Left cardiac atrium (tissue), 4 donors: Measurements from ENCODE around the gene PBX1. TPM values are rescaled to one million over a fixed set of nuclear protein-coding genes. Genes with fewer than 3 reads are reported as not detected.
A peak's percentile ranks its signal among the peaks of the same experiment; 100 is the strongest.

Experiments
- ATAC-seq, 2 donors: fragments of 200-7000 bp; cut with Tn5 transposase; one replicate each; pipeline ENCODE4 v1.9.1; 2020; ENCODE audit warnings: mild to moderate bottlenecking in 2 of 2, moderate library complexity in 2 of 2
- DNase-seq: peaks from one replicate; pipeline ENCODE4 v3.0.0-alpha.2; 2020
- intact Hi-C, 2 donors: fragments of 100-400 bp; cut with DNase I; formaldehyde crosslinking; loops; one replicate each; pipeline versions ENCODE4 v1.14.1 to v1.15.1; 2022 to 2023
- total RNA-seq, 2 donors: library from RNA; stranded (reverse); fragmentation: NEBNext Ultra II Directional; extraction: Animal tissue kit (Norgen Biotek cat#: 25700); gene quantifications; one replicate each; pipeline ENCODE4 v1.2.1, GENCODE V29; 2021
- donor health status: DM: no; HTN: yes; CAD: no.
- donor health status: DM: no; HTN: yes; CAD: no; lungs with severe emphysema.
- donor health status: DM: yes; HTN: yes; CAD: no.
- donor health status: Dilated cardiomyopathy.

The PBX1 gene
- total RNA-seq, 2 donors from 2014 or later: 64.7 to 75.0 TPM

- no peak for DNase-seq
- intact Hi-C loops: no loop called here
- ATAC-seq: no peak
Observed at GRCh38 chr1:164771041-164771618, 212.1 kb downstream of the PBX1 start.

- no peak for DNase-seq
- intact Hi-C loops: no loop called here
- peak; percentile 16 to 35 for ATAC-seq
Observed at GRCh38 chr1:164771619-164772361, 212.8 kb downstream of the PBX1 start.

- DNase-seq (peak; percentile 71), ATAC-seq (peak; percentile 84 to 93)
- intact Hi-C loops: no loop called here
Observed at GRCh38 chr1:164772635-164773034, 213.7 kb downstream of the PBX1 start.

- no peak for DNase-seq
- intact Hi-C loops: no loop called here
- ATAC-seq: no peak
Observed at GRCh38 chr1:164773102-164773501, 214.1 kb downstream of the PBX1 start.

- DNase-seq: no peak
- ATAC-seq: no peak
- intact Hi-C loops: no loop called here
Observed at GRCh38 chr1:164774413-164774812, 215.4 kb downstream of the PBX1 start.

GRCh38 chr1:164774819-164775654, 216.1 kb downstream of the PBX1 start:
- DNase-seq (peak; percentile 50), ATAC-seq (peak; percentile 3 to 16)
- intact Hi-C loops: no loop called here

- no peak for DNase-seq
- no peak for ATAC-seq
- intact Hi-C loops: no loop called here
Observed at GRCh38 chr1:164777518-164777917, 218.5 kb downstream of the PBX1 start.

GRCh38 chr1:164779376-164779775, 220.4 kb downstream of the PBX1 start:
- DNase-seq: no peak
- intact Hi-C loops: no loop called here
- ATAC-seq: no peak

- intact Hi-C loops: loop anchor here (5.0 to 10.0 kb wide), 4 partner anchors 73 to 295 kb away; no protein-coding TSS in a partner anchor
- peak in 1 of 2 donors; percentile 3 for ATAC-seq
- no peak for DNase-seq
Observed at GRCh38 chr1:164780111-164780812, 221.3 kb downstream of the PBX1 start.

- ATAC-seq: peak; percentile 31 to 84
- intact Hi-C loops: loop anchor here (5.0 to 10.0 kb wide), 4 partner anchors 74 to 294 kb away; no protein-coding TSS in a partner anchor
- peak; percentile 50 for DNase-seq
Observed at GRCh38 chr1:164780863-164781262, 221.9 kb downstream of the PBX1 start.

- peak in 1 of 2 donors; percentile 8 for ATAC-seq
- intact Hi-C loops: loop anchor here (5.0 to 10.0 kb wide), 4 partner anchors 75 to 293 kb away; no protein-coding TSS in a partner anchor
- no peak for DNase-seq
Observed at GRCh38 chr1:164781972-164782371, 223.0 kb downstream of the PBX1 start.

GRCh38 chr1:164783778-164784555, 225.0 kb downstream of the PBX1 start:
- peak; percentile 52 for DNase-seq
- ATAC-seq: peak; percentile 7 to 29
- intact Hi-C loops: loop anchor here (5.0 to 10.0 kb wide), 4 partner anchors 77 to 291 kb away; no protein-coding TSS in a partner anchor

- ATAC-seq (no peak), DNase-seq (no peak)
- intact Hi-C loops: loop anchor here (5.0 to 10.0 kb wide), 6 partner anchors 78 to 290 kb away; no protein-coding TSS in a partner anchor
Observed at GRCh38 chr1:164784960-164785359, 226.0 kb downstream of the PBX1 start.

- intact Hi-C loops: loop anchor here (2.0 to 10.0 kb wide), 7 partner anchors 126 to 345 kb away; no protein-coding TSS in a partner anchor
- ATAC-seq (peak; percentile 32 to 37), DNase-seq (no peak)
Observed at GRCh38 chr1:164785841-164786534, 227.0 kb downstream of the PBX1 start.

GRCh38 chr1:164786980-164787833, 228.2 kb downstream of the PBX1 start:
- DNase-seq: peak; percentile 81
- intact Hi-C loops: loop anchor here (2.0 to 10.0 kb wide), 7 partner anchors 125 to 346 kb away; no protein-coding TSS in a partner anchor
- peak; percentile 85 to 91 for ATAC-seq

- intact Hi-C loops: loop anchor here (2.0 to 10.0 kb wide), 7 partner anchors 124 to 347 kb away; no protein-coding TSS in a partner anchor
- ATAC-seq (peak in 1 of 2 donors; percentile 31), DNase-seq (no peak)
Observed at GRCh38 chr1:164787834-164788231, 228.8 kb downstream of the PBX1 start.
